ENCODE data around the gene PLCL2.

DNA sequence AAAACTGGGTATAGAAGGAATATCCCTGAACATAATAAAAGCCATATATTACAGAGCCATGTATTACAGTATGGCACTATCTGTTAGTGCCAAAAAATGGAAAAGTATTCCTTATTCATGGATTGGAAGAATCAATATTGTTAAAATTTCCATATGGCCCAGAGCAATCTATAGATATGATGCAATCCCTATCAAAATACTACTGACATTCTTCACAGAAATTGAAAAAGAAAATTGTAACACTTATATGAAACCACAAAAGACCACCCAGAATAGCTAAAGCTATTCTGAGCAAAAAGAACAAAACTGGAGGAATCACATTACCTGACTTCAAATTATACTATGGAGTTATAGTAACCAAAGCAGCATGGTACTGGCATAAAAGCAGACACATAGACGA lies 218.8 kb downstream of the PLCL2 start:
- TF ChIP-seq CTCF (IDR thresholded peaks at IDR 0.05), result no peak
- TF ChIP-seq POLR2A (IDR thresholded peaks at IDR 0.05), result no peak

Measured in body of pancreas (tissue), 4 donors.